22Rv1 (cell line): ENCODE results near the gene OVOL3.

Experiments used
- CTCF ChIP-seq: fragments of 450-650 bp; IDR thresholded peaks from 2 replicates; pipeline ENCODE4 v1.5.1; 2017; ENCODE audit warnings: mild to moderate bottlenecking
- ZFX ChIP-seq: fragments of 450-650 bp; IDR thresholded peaks from 2 replicates; pipeline ENCODE4 v1.6.1; 2017; ENCODE audit warnings: antibody characterized with exemption, borderline replicate concordance

DNA sequence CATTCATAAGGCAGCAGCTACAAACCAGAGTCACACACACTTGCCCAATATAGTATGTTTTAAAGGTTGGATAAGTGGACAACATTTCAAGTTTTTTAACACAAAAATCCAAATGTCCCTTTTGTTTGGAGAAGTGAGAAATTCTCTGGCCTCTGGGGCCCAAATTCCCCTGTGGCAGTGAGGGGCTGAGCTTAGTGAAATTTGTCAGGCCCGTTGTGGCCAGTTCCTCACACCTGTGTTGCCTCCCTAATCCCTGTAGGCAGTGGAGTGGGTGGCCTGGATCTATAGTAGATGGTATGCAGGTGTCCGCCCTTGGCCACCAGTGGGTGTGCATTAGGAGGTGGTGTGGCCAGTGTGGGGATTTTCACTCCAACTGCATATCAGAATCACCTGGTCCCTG lies 49.6 kb upstream of the OVOL3 start:
- TF ChIP-seq CTCF (no peak), ZFX (no peak)
